AG08396 (cell line): Measurements from ENCODE around the gene PRKAG2.
A peak's percentile ranks its signal among the peaks of the same experiment; 100 is the strongest.

Experiments used
- DNase-seq: peaks from one replicate; pipeline ENCODE4 v3.0.0; 2012; ENCODE audit warnings: low spot score, mixed read lengths

PRKAG2 gene

GRCh38 chr7:151675196-151675920 lies 201.6 kb downstream of the PRKAG2 start:
- DNase-seq, result no peak

- DNase-seq, result no peak
These were observed 202.6 kb downstream of the PRKAG2 start for GRCh38 chr7:151674161-151674920.

GRCh38 chr7:151673216-151673615 lies 203.7 kb downstream of the PRKAG2 start:
- no peak for DNase-seq

GRCh38 chr7:151672716-151673115 lies 204.2 kb downstream of the PRKAG2 start:
- DNase-seq, result no peak

- no peak for DNase-seq
These were observed 205.4 kb downstream of the PRKAG2 start for GRCh38 chr7:151671514-151671913.

GRCh38 chr7:151669762-151670161 lies 207.2 kb downstream of the PRKAG2 start:
- DNase-seq, result no peak

GRCh38 chr7:151666886-151667285 lies 210.0 kb downstream of the PRKAG2 start:
- no peak for DNase-seq

GRCh38 chr7:151665368-151665767 lies 211.5 kb downstream of the PRKAG2 start:
- peak; percentile 52 for DNase-seq

- no peak for DNase-seq
These were observed 212.6 kb downstream of the PRKAG2 start for GRCh38 chr7:151664268-151664667.

GRCh38 chr7:151663382-151664100 lies 213.4 kb downstream of the PRKAG2 start:
- DNase-seq, result no peak

GRCh38 chr7:151662251-151662826 lies 214.6 kb downstream of the PRKAG2 start:
- no peak for DNase-seq

GRCh38 chr7:151661587-151661986 lies 215.3 kb downstream of the PRKAG2 start:
- no peak for DNase-seq

- DNase-seq, result no peak
These were observed 216.8 kb downstream of the PRKAG2 start for GRCh38 chr7:151660141-151660540.

GRCh38 chr7:151659219-151659618 lies 217.7 kb downstream of the PRKAG2 start:
- no peak for DNase-seq

- DNase-seq, result no peak
These were observed 218.1 kb downstream of the PRKAG2 start for GRCh38 chr7:151658778-151659177.

GRCh38 chr7:151657173-151657572 lies 219.7 kb downstream of the PRKAG2 start:
- no peak for DNase-seq

- no peak for DNase-seq
These were observed 221.4 kb downstream of the PRKAG2 start for GRCh38 chr7:151655555-151655954.

GRCh38 chr7:151652111-151652510 lies 224.8 kb downstream of the PRKAG2 start:
- DNase-seq, result no peak

GRCh38 chr7:151650161-151650560 lies 226.8 kb downstream of the PRKAG2 start:
- no peak for DNase-seq

- peak; percentile 34 for DNase-seq
These were observed 228.5 kb downstream of the PRKAG2 start for GRCh38 chr7:151648429-151648828.

GRCh38 chr7:151647874-151648273 lies 229.0 kb downstream of the PRKAG2 start:
- DNase-seq, result no peak

GRCh38 chr7:151647006-151647405 lies 229.9 kb downstream of the PRKAG2 start:
- no peak for DNase-seq
